D721Med (cell line): ENCODE results near the gene ARHGAP26.

Experiments
- DNase-seq: peaks from one replicate; pipeline ENCODE4 v3.0.0; 2011; ENCODE audit warnings: low spot score; ENCODE audit not compliant: insufficient read length
- FAIRE-seq: peaks from 2 replicates; lab custom pipeline; 2011; peaks lifted over from hg19 to GRCh38; lab: Jason Lieb, UNC
- TF ChIP-seq, protein P1 (sequence below): IDR thresholded peaks from 2 replicates; pipeline ENCODE4 v1.5.1; 2012; ENCODE audit warnings: mild to moderate bottlenecking, control low read depth; ENCODE audit not compliant: insufficient read depth; ENCODE audit errors: missing control alignments

The ARHGAP26 gene

DNA sequence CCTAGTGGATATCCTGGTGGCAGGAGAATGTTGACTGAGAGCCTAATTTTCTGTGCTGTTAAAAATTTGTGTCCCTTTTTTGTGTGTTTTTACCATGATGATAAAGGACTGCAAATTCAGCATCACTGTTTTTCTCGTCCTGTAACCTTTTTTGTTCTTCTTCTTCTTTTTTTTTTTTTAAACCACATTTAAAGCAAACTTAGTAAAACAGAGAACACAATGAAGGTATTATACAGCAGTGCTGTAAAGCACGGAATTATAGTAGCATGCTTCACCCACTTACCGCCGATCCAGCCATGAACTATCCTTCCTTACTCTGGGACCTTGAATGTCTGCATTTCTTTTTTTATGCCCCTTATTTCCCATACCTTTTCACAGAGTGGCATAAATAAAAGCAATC, 280.0 kb downstream of the ARHGAP26 start:
- no peak for DNase-seq
- TF ChIP-seq, protein P1, sequence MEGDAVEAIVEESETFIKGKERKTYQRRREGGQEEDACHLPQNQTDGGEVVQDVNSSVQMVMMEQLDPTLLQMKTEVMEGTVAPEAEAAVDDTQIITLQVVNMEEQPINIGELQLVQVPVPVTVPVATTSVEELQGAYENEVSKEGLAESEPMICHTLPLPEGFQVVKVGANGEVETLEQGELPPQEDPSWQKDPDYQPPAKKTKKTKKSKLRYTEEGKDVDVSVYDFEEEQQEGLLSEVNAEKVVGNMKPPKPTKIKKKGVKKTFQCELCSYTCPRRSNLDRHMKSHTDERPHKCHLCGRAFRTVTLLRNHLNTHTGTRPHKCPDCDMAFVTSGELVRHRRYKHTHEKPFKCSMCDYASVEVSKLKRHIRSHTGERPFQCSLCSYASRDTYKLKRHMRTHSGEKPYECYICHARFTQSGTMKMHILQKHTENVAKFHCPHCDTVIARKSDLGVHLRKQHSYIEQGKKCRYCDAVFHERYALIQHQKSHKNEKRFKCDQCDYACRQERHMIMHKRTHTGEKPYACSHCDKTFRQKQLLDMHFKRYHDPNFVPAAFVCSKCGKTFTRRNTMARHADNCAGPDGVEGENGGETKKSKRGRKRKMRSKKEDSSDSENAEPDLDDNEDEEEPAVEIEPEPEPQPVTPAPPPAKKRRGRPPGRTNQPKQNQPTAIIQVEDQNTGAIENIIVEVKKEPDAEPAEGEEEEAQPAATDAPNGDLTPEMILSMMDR = no peak
- no peak for FAIRE-seq

DNA sequence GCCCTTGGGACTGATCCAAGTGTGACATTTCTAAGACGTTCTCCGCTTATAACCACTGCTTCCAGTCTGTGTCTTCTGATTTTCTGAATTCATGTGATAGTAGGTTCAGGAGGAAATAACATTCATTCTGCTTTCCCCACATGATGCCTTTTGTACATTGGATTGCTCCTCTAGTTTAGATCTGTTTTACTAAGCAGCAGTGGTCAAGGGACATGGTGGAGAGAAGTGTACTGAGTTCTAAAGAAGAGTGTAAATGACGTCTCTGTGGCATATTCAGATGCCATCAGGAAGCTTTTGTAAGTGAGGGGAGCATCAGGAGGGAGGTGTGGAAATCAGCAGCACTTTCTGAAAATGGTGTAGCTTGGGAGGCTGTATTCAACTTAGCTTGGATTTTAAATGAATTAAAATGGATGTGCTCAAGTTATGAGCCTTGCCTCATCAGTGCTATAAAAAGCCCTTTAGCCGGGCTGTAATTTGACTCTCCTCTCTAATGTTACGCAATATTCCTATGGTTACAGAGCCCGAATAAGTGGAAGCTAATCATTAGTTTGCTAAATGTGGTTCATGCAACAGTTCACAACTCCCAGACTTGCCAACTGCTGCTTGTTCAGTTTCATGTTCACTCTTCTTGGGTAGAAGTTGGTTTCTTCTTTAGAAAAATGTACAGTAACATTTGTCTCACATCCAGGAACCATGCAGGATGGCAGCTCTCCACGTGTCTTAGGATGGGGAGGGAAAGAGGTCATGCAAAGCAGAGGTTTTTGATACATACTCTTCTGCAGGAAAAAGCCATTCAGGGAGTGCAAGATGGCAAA, 281.3 kb downstream of the ARHGAP26 start:
- DNase-seq (no peak), FAIRE-seq (no peak)
- TF ChIP-seq, protein P1 = no peak

GRCh38 chr5:143052967-143053682, 282.9 kb downstream of the ARHGAP26 start:
- FAIRE-seq = no peak
- DNase-seq = no peak
- TF ChIP-seq, protein P1 = no peak

GRCh38 chr5:143053780-143054179, 283.6 kb downstream of the ARHGAP26 start:
- TF ChIP-seq, protein P1 = no peak
- DNase-seq = no peak
- FAIRE-seq = no peak

DNA sequence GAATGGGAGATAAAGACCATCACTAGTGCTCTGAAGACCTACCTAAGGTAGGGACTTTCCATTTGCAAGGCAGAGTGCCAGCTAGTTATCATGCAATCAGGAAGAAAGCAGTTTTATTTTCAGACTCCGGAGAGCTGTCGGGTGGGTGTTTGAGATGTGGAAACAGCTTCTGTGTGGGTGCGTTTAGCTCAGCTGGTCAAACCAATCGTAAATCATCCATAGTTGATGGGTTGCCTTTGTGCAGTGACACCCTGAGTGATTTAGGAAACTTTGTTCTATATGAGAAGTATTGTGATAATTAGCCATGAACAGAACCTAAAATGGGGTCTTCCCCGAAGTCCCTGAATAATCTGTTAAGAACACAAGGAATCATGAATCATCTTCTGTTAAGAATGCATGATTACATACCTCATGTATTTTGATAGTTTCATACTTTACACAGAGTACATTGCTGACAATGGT, 284.3 kb downstream of the ARHGAP26 start:
- DNase-seq (no peak), FAIRE-seq (no peak)

GRCh38 chr5:143055596-143056338, 285.6 kb downstream of the ARHGAP26 start:
- DNase-seq (no peak), FAIRE-seq (no peak)
- TF ChIP-seq, protein P1 = no peak

More for the DNA sequence above, 284.3 kb downstream of the ARHGAP26 start:
- TF ChIP-seq, protein P1 = no peak
